HCT116 (cell line): ENCODE data around the gene CADPS2. TPM values are rescaled to one million over a fixed set of nuclear protein-coding genes. Genes with fewer than 3 reads are reported as not detected.

ENCODE experiments used
- ATAC-seq: fragments of 200-7000 bp; cut with Tn5 transposase; 2 replicates; pipeline ENCODE4 v1.9.1; 2020; ENCODE audit warnings: mild to moderate bottlenecking, moderate library complexity
- BruUV-seq: library from RNA; stranded (reverse); fragments of 400-500 nt; replicated peaks from 2 replicates; lab custom pipeline; 2021; lab: Mats Ljungman, UMichigan
- CTCF ChIA-PET: fragments of 300-600 bp; sonication (Branson Sonifier 250); formaldehyde crosslinking; loops from one replicate; lab custom pipeline; 2021; ENCODE audit warnings: antibody characterized with exemption; lab: Charles Lee
- POLR2A ChIA-PET: fragments of 300-600, 350-600 bp; sonication (Branson Sonifier 250); formaldehyde crosslinking; loops from one replicate; lab custom pipeline; 2021; ENCODE audit warnings: antibody characterized with exemption; lab: Charles Lee
- RAD21 ChIA-PET, 2 experiments: fragments of 300-600 bp; sonication (Branson Sonifier 250); formaldehyde crosslinking; loops; one replicate each; lab custom pipeline; 2023; ENCODE audit warnings: low total read pairs in 2 of 2; ENCODE audit not compliant: uncharacterized antibody in 2 of 2, unreplicated experiment in 2 of 2, low non-redundant PET in 1 of 2; lab: Charles Lee
- DNase-seq: peaks from one replicate; pipeline ENCODE4 v3.0.0-alpha.2; 2010; ENCODE audit warnings: low read depth, low spot score
- H2AFZ ChIP-seq: fragments of 200-600 bp; shearing (Covaris generic), sonication (generic); 2 replicates; pipeline ENCODE4 v1.6.1; 2017; ENCODE audit warnings: low read depth, mixed run types, mixed read lengths, antibody characterized with exemption, low read length; ENCODE audit not compliant: poor library complexity, severe bottlenecking
- H3K27ac ChIP-seq: 2 replicates; pipeline ENCODE4 v1.5.1; 2012; ENCODE audit warnings: low read depth, low read length
- H3K27me3 ChIP-seq: fragments of 200-600 bp; sonication (generic); 2 replicates; pipeline ENCODE4 v1.6.1; 2016; ENCODE audit warnings: mixed run types, low read length, mixed read lengths; ENCODE audit not compliant: insufficient read depth
- H3K36me3 ChIP-seq, 2 experiments: fragments of 200-500 bp in 1 of 2; fragments of 200-600 bp in 1 of 2; sonication (Bioruptor generic) in 1 of 2; sonication (generic) in 1 of 2; 2 replicates each; pipeline versions ENCODE4 v1.5.1 to v1.6.1; 2014 to 2016; ENCODE audit warnings: low read length in 2 of 2, inconsistent platforms in 1 of 2, mixed read lengths in 1 of 2, mixed run types in 1 of 2; ENCODE audit not compliant: insufficient read depth in 2 of 2, control insufficient read depth in 1 of 2
- H3K4me1 ChIP-seq, 2 experiments: fragments of 200-600 bp in 1 of 2; sonication (generic) in 1 of 2; 2 replicates each; pipeline versions ENCODE4 v1.5.1 to v1.6.1; 2012 to 2017; ENCODE audit warnings: low read length in 2 of 2, inconsistent platforms in 1 of 2, mild to moderate bottlenecking in 1 of 2, mixed read lengths in 1 of 2, mixed run types in 1 of 2, moderate library complexity in 1 of 2; ENCODE audit not compliant: insufficient read depth in 2 of 2, control insufficient read depth in 1 of 2
- H3K4me2 ChIP-seq: fragments of 200-600 bp; sonication (generic); 2 replicates; pipeline ENCODE4 v1.6.1; 2017; ENCODE audit warnings: mixed run types, low read length, mixed read lengths
- H3K4me3 ChIP-seq, 2 experiments: fragments of 200-600 bp in 1 of 2; sonication (generic) in 1 of 2; replicated peaks in 1 of 2; 2 replicates each; pipeline ENCODE4 v1.5.1; 2011 to 2016; ENCODE audit warnings: low read length in 2 of 2, control low read depth in 1 of 2, low read depth in 1 of 2, mild to moderate bottlenecking in 1 of 2, mixed read lengths in 1 of 2, mixed run types in 1 of 2
- H3K79me2 ChIP-seq: fragments of 200-600 bp; sonication (generic); 2 replicates; pipeline ENCODE4 v1.6.1; 2017; ENCODE audit warnings: mild to moderate bottlenecking, mixed run types, low read length, moderate library complexity, mixed read lengths; ENCODE audit not compliant: insufficient read depth
- H3K9ac ChIP-seq: fragments of 200-600 bp; sonication (generic); 2 replicates; pipeline ENCODE4 v1.6.1; 2016; ENCODE audit warnings: low read length, mixed read lengths
- H3K9me2 ChIP-seq: fragments of 200-600 bp; sonication (generic), shearing (Covaris generic); 2 replicates; pipeline ENCODE4 v1.6.1; 2017; ENCODE audit warnings: mixed run types, mild to moderate bottlenecking, moderate library complexity; ENCODE audit not compliant: insufficient read depth
- H3K9me3 ChIP-seq, 2 experiments: fragments of 200-500 bp in 1 of 2; fragments of 200-600 bp in 1 of 2; sonication (Bioruptor generic) in 1 of 2; sonication (generic) in 1 of 2; 2 replicates each; pipeline ENCODE4 v1.6.1; 2014 to 2017; ENCODE audit warnings: low read length in 2 of 2, mixed read lengths in 2 of 2, inconsistent platforms in 1 of 2, low read depth in 1 of 2, mild to moderate bottlenecking in 1 of 2, mixed run types in 1 of 2, moderate library complexity in 1 of 2; ENCODE audit not compliant: control insufficient read depth in 1 of 2, insufficient read depth in 1 of 2
- H4K20me1 ChIP-seq: fragments of 200-600 bp; sonication (generic), shearing (Covaris generic); 2 replicates; pipeline ENCODE4 v1.6.1; 2017; ENCODE audit warnings: mixed run types, mild to moderate bottlenecking, moderate library complexity; ENCODE audit not compliant: insufficient read depth
- CEBPB ChIP-seq: IDR thresholded peaks from 2 replicates; pipeline ENCODE4 v1.6.1; 2012; ENCODE audit warnings: low read depth
- EGR1 ChIP-seq: IDR thresholded peaks from 2 replicates; pipeline ENCODE4 v1.6.1; 2012; ENCODE audit warnings: low read depth
- ELF1 ChIP-seq: IDR thresholded peaks from 2 replicates; pipeline ENCODE4 v1.6.1; 2012; ENCODE audit warnings: low read depth, borderline replicate concordance
- EZH2phosphoT487 ChIP-seq: fragments of 200-600 bp; IDR thresholded peaks from 2 replicates; pipeline ENCODE4 v1.6.1; 2018; ENCODE audit warnings: antibody characterized with exemption, borderline replicate concordance
- FOSL1 ChIP-seq: IDR thresholded peaks from 2 replicates; pipeline ENCODE4 v1.6.1; 2012; ENCODE audit warnings: low read depth
- JUND ChIP-seq: IDR thresholded peaks from 2 replicates; pipeline ENCODE4 v1.6.1; 2012
- SIN3A ChIP-seq: IDR thresholded peaks from 2 replicates; pipeline ENCODE4 v1.6.1; 2012; ENCODE audit warnings: low read depth
- SP1 ChIP-seq: IDR thresholded peaks from 2 replicates; pipeline ENCODE4 v1.6.1; 2012; ENCODE audit warnings: low read depth
- YY1 ChIP-seq: IDR thresholded peaks from 2 replicates; pipeline ENCODE4 v1.6.1; 2011; ENCODE audit warnings: low read length, low read depth, moderate library complexity, mild to moderate bottlenecking; ENCODE audit not compliant: insufficient replicate concordance; ENCODE audit errors: extremely low read depth
- ZNF274 ChIP-seq: fragments of 200-500 bp; sonication (Bioruptor generic); IDR thresholded peaks from 2 replicates; pipeline ENCODE4 v1.6.1; 2014; ENCODE audit warnings: mild to moderate bottlenecking, low read depth, low read length, inconsistent platforms
- intact Hi-C: fragments of 100-400 bp; cut with micrococcal nuclease; formaldehyde crosslinking; loops from 2 replicates; pipeline ENCODE4 v1.10.0; 2022
- total RNA-seq: library from RNA; stranded (reverse); gene quantifications from one replicate; pipeline ENCODE4 v1.2.1, GENCODE V29; 2021; ENCODE audit not compliant: unreplicated experiment
- TF ChIP-seq, protein P1 (sequence below): IDR thresholded peaks from 2 replicates; pipeline ENCODE4 v1.6.1; 2012; ENCODE audit warnings: low read depth
- TF ChIP-seq, protein P2 (sequence below), 3 experiments: fragments of 200-600 bp in 1 of 3; sonication (generic) in 1 of 3; IDR thresholded peaks in 2 of 3; conservative IDR thresholded peaks in 1 of 3; 2 replicates each; pipeline ENCODE4 v1.5.1; 2012 to 2017; ENCODE audit warnings: low read depth in 2 of 3, low read length in 2 of 3, antibody characterized with exemption in 1 of 3, borderline replicate concordance in 1 of 3, control low read depth in 1 of 3, mild to moderate bottlenecking in 1 of 3, mixed read lengths in 1 of 3, mixed run types in 1 of 3, moderate library complexity in 1 of 3; ENCODE audit not compliant: insufficient read depth in 1 of 3
- TF ChIP-seq, protein P3 (sequence below): IDR thresholded peaks from 2 replicates; pipeline ENCODE4 v1.6.1; 2012

CADPS2 gene
- total RNA-seq, 1 experiment from 2014 or later = 7.5 TPM

DNA sequence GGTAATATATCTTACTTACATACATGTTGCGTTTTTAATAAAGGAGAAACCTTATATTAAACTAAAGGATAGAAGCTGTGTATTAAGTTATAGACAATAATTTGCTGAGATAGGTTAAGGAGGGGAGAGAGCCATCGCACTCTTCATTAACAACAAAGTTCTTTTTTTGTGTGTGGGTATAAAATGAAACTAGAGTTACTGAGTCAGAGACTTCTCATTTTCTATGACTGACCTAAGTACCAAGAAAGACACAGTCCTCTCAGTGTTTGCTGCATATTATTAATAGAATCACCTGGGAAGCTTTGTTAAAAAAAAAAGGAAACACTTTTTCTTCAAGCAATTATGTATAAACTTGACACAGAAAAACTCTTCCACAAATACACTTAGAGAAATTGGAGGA is 613.1 kb downstream of the CADPS2 start:
- ATAC-seq = no peak
- TF ChIP-seq ZNF274 (no peak), EZH2phosphoT487 (no peak), SP1 (no peak), EGR1 (no peak)
- TF ChIP-seq, protein P1, sequence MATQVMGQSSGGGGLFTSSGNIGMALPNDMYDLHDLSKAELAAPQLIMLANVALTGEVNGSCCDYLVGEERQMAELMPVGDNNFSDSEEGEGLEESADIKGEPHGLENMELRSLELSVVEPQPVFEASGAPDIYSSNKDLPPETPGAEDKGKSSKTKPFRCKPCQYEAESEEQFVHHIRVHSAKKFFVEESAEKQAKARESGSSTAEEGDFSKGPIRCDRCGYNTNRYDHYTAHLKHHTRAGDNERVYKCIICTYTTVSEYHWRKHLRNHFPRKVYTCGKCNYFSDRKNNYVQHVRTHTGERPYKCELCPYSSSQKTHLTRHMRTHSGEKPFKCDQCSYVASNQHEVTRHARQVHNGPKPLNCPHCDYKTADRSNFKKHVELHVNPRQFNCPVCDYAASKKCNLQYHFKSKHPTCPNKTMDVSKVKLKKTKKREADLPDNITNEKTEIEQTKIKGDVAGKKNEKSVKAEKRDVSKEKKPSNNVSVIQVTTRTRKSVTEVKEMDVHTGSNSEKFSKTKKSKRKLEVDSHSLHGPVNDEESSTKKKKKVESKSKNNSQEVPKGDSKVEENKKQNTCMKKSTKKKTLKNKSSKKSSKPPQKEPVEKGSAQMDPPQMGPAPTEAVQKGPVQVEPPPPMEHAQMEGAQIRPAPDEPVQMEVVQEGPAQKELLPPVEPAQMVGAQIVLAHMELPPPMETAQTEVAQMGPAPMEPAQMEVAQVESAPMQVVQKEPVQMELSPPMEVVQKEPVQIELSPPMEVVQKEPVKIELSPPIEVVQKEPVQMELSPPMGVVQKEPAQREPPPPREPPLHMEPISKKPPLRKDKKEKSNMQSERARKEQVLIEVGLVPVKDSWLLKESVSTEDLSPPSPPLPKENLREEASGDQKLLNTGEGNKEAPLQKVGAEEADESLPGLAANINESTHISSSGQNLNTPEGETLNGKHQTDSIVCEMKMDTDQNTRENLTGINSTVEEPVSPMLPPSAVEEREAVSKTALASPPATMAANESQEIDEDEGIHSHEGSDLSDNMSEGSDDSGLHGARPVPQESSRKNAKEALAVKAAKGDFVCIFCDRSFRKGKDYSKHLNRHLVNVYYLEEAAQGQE = no peak
- TF ChIP-seq, all 23 proteins: peak for 0
- DNase-seq = no peak
- no peaks in the 10 kb centered on the region for H3K9me2 ChIP-seq
- H4K20me1 ChIP-seq = no peaks in the 10 kb centered on the region
- ChIA-PET RAD21 (no interaction called here), CTCF (no interaction called here), POLR2A (no interaction called here)
- no peaks in the 10 kb centered on the region for H3K27me3 ChIP-seq
- no peaks in the 10 kb centered on the region for H3K36me3 ChIP-seq
- no peaks in the 10 kb centered on the region for H3K9me3 ChIP-seq
- no peak overlapping the region for H3K4me3 ChIP-seq
- no peak overlapping the region for H2AFZ ChIP-seq
- intact Hi-C loops = no loop called here
- no TSS peak for BruUV-seq
- H3K4me1 ChIP-seq = no peaks in the 10 kb centered on the region
- no peak overlapping the region for H3K27ac ChIP-seq
- no peaks in the 10 kb centered on the region for H3K79me2 ChIP-seq
- H3K9ac ChIP-seq = no peak overlapping the region
- no peak overlapping the region for H3K4me2 ChIP-seq

DNA sequence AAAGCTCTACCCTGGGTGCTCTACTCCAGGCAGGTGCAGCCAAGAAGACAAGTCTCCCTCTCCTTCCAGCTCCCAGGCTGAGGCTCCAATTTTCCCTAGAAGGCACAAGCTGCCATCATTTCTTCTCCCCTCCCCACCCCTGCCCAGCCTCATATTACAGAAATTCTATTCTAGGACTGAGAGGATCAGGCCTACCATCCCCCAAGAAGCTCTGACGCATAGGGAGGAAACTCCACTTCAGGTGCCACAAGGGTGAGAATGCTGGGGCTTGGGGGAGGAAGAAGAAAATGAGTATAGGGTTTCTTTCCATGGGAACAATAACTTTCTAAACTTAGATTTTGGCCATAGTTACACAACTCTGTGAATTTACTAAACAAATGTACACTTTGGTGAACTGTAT is 617.0 kb downstream of the CADPS2 start:
- no peak overlapping the region for H3K27ac ChIP-seq
- no peak overlapping the region for H2AFZ ChIP-seq
- BruUV-seq = no TSS peak
- DNase-seq (no peak), ATAC-seq (no peak)
- intact Hi-C loops = no loop called here
- no peaks in the 10 kb centered on the region for H3K27me3 ChIP-seq
- ChIA-PET POLR2A (no interaction called here), CTCF (no interaction called here), RAD21 (no interaction called here)
- no peaks in the 10 kb centered on the region for H3K79me2 ChIP-seq
- H3K9me3 ChIP-seq = no peaks in the 10 kb centered on the region
- no peaks in the 10 kb centered on the region for H3K9me2 ChIP-seq
- TF ChIP-seq FOSL1 (no peak), ELF1 (no peak), JUND (no peak), YY1 (no peak), SIN3A (no peak), CEBPB (no peak), EZH2phosphoT487 (no peak)
- TF ChIP-seq, protein P2, sequence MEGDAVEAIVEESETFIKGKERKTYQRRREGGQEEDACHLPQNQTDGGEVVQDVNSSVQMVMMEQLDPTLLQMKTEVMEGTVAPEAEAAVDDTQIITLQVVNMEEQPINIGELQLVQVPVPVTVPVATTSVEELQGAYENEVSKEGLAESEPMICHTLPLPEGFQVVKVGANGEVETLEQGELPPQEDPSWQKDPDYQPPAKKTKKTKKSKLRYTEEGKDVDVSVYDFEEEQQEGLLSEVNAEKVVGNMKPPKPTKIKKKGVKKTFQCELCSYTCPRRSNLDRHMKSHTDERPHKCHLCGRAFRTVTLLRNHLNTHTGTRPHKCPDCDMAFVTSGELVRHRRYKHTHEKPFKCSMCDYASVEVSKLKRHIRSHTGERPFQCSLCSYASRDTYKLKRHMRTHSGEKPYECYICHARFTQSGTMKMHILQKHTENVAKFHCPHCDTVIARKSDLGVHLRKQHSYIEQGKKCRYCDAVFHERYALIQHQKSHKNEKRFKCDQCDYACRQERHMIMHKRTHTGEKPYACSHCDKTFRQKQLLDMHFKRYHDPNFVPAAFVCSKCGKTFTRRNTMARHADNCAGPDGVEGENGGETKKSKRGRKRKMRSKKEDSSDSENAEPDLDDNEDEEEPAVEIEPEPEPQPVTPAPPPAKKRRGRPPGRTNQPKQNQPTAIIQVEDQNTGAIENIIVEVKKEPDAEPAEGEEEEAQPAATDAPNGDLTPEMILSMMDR (IDR thresholded peaks at IDR 0.05 in 2 of 3, conservative IDR thresholded peaks at IDR 0.05 in 1 of 3; ENCODE audit: borderline replicate concordance in 1 of 3, insufficient read depth in 1 of 3, low read depth in 2 of 3, low read length in 2 of 3) = no peak
- TF ChIP-seq, protein P3, sequence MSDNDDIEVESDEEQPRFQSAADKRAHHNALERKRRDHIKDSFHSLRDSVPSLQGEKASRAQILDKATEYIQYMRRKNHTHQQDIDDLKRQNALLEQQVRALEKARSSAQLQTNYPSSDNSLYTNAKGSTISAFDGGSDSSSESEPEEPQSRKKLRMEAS = no peak
- no peak overlapping the region for H3K9ac ChIP-seq
- no peaks in the 10 kb centered on the region for H3K36me3 ChIP-seq
- no peaks in the 10 kb centered on the region for H4K20me1 ChIP-seq
- H3K4me1 ChIP-seq = no peaks in the 10 kb centered on the region
- no peak overlapping the region for H3K4me3 ChIP-seq
- H3K4me2 ChIP-seq = no peak overlapping the region
